ENCODE data around the gene DDX3X.

DNA sequence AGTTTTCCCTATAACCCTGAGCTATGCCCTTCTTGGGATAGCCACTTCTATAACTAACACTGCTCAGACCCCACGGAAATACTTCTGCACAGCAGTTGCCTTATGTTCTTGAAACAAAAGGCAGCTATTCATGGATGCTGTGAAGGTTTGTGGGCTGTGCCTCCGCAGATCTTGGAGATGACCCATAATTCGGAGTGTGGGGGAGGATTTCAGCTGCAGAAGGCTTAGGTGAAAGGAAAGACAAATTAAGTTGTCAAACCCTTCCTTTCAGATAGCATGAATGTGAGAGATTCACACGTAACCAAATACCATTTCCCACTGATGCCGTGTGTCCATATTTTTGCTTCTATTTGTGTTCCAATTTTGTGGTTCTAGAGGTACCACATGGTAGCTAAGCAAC is 75.0 kb downstream of the DDX3X start:
- TF ChIP-seq POLR2A (IDR thresholded peaks at IDR 0.05; ENCODE audit: low read depth, low read length), result no peak
- TF ChIP-seq POLR2AphosphoS5 (IDR thresholded peaks at IDR 0.05; ENCODE audit: low read depth, low read length), result no peak

Data from GM12891 (cell line).